Measurements from ENCODE around the gene DIAPH2.

- no peak for TF ChIP-seq POLR2AphosphoS5 (IDR thresholded peaks at IDR 0.05)
- no peak for TF ChIP-seq CTCF (IDR thresholded peaks at IDR 0.05)
Observed at GRCh38 chrX:96752781-96753180, 68.1 kb downstream of the DIAPH2 start.

Measured in esophagus muscularis mucosa (tissue), 3 donors.